ENCODE results near the gene OGFOD3.

The OGFOD3 gene

DNA sequence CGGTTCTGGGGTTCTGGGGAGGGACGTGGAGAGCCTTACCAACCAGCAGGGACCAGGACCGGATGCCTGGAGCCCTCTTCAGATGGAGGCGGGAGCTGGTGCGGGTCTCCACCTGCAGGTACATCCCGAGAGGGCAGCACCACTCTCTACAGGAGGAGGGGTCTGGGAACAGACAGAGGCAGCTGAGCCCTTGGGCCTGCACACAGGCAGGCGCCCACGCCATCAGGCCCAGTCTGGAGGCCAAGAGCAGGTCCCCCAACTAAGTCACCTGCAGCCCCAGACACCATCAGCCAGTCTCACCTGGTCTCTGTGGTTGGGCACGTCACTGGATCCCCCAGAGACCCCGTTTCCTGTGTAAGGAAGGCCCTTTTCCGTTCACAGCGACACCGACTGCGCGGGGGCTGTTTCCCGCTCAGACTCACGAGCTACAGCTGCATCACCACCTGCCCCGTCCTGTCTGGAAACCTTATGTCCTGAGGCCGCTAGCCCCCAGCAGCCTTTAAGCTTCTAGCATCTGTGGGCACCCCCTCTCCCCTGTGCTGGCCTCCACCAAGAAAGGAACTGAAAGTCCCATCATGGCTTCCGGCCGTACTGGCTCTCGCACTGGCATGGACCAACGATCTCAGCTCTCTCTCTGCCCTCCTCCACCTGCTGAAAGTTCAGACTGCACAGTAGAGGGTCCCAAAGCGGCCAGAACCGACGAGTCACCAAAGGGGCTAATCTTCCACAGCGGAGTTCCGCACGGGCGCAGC is 30.9 kb upstream of the OGFOD3 start:
- peak overlapping the region; percentile 97 for H3K27ac ChIP-seq (ENCODE audit: low read length)

DNA sequence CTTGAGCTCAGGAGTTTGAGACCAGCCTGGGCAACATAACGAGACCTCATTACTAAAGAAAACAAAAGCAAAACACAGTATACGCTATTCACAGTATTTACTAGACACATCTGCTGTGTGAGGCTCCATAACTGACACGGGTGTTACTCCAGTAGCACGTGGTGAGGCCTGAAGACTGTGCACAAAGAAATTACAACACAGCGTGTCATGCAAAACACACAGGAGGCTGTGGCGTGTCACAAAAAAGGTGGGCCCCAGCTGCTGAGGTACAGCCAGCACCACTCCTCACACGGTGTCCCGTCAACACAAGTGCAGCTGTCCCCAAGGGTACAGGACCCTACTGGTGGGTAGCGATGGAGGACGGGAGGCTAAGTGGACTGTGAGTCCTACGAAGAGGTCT is 29.5 kb upstream of the OGFOD3 start:
- H3K79me2 ChIP-seq (ENCODE audit: low read length): peaks cover 44% of the 10 kb centered on the region
- peaks cover 20% of the 10 kb centered on the region for H3K4me1 ChIP-seq (ENCODE audit: low read length)
- H3K27ac ChIP-seq (ENCODE audit: low read length): peak overlapping the region; percentile 20; the same call in 1 of the 2 replicates
- no peak overlapping the region for H3K4me3 ChIP-seq (ENCODE audit: low read length)
- H2AFZ ChIP-seq (ENCODE audit: low read depth, low read length): no peak overlapping the region
- no peaks in the 10 kb centered on the region for H3K9me3 ChIP-seq (ENCODE audit: insufficient read depth, low read length)
- no peaks in the 10 kb centered on the region for H3K27me3 ChIP-seq (ENCODE audit: low read depth, low read length)
- H4K20me1 ChIP-seq (ENCODE audit: insufficient read depth, low read length): peaks cover 34% of the 10 kb centered on the region
- H3K36me3 ChIP-seq (replicated peaks; ENCODE audit: low read depth, low read length): peaks cover 47% of the 10 kb centered on the region
- TF ChIP-seq, protein P1, sequence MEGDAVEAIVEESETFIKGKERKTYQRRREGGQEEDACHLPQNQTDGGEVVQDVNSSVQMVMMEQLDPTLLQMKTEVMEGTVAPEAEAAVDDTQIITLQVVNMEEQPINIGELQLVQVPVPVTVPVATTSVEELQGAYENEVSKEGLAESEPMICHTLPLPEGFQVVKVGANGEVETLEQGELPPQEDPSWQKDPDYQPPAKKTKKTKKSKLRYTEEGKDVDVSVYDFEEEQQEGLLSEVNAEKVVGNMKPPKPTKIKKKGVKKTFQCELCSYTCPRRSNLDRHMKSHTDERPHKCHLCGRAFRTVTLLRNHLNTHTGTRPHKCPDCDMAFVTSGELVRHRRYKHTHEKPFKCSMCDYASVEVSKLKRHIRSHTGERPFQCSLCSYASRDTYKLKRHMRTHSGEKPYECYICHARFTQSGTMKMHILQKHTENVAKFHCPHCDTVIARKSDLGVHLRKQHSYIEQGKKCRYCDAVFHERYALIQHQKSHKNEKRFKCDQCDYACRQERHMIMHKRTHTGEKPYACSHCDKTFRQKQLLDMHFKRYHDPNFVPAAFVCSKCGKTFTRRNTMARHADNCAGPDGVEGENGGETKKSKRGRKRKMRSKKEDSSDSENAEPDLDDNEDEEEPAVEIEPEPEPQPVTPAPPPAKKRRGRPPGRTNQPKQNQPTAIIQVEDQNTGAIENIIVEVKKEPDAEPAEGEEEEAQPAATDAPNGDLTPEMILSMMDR (IDR thresholded peaks at IDR 0.05; ENCODE audit: low read depth, low read length): no peak
- no peak for TF ChIP-seq EZH2phosphoT487 (IDR thresholded peaks at IDR 0.05; ENCODE audit: low read depth)
- no peak overlapping the region for H3K4me2 ChIP-seq (ENCODE audit: low read length)
- H3K9ac ChIP-seq (ENCODE audit: low read length): no peak overlapping the region

More for the DNA sequence above, 30.9 kb upstream of the OGFOD3 start:
- TF ChIP-seq EZH2phosphoT487 (IDR thresholded peaks at IDR 0.05; ENCODE audit: low read depth): no peak
- TF ChIP-seq, protein P1 (IDR thresholded peaks at IDR 0.05; ENCODE audit: low read depth, low read length): no peak
- H3K79me2 ChIP-seq (ENCODE audit: low read length): peaks cover 44% of the 10 kb centered on the region
- peaks cover 38% of the 10 kb centered on the region for H3K36me3 ChIP-seq (replicated peaks; ENCODE audit: low read depth, low read length)
- H3K9ac ChIP-seq (ENCODE audit: low read length): peak overlapping the region; percentile 89
- H3K4me2 ChIP-seq (ENCODE audit: low read length): peak overlapping the region; percentile 100
- H3K27me3 ChIP-seq (ENCODE audit: low read depth, low read length): no peaks in the 10 kb centered on the region
- no peak overlapping the region for H2AFZ ChIP-seq (ENCODE audit: low read depth, low read length)
- H3K4me1 ChIP-seq (ENCODE audit: low read length): peaks cover 20% of the 10 kb centered on the region
- H3K4me3 ChIP-seq (ENCODE audit: low read length): peak overlapping the region; percentile 81
- H4K20me1 ChIP-seq (ENCODE audit: insufficient read depth, low read length): peaks cover 26% of the 10 kb centered on the region
- H3K9me3 ChIP-seq (ENCODE audit: insufficient read depth, low read length): no peaks in the 10 kb centered on the region

DNA sequence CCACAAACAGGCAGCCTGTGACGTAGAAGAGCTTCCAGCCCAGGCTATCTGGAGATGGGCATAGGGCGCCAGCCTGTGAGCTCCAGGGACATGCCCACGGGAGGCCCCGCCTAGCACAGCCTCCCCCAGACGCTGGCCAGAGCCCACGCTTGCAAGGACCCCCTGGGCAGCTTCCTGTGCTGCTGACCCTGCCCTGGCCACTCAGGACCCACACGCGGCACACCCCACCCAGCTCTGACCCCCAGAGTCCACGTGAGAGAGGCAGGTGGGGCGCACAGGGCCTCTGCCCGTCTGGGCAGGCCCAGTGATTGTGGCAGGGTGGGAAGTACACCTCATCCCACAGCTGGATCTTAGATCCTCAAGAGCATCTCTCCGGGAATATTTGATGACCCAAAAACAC is 28.3 kb upstream of the OGFOD3 start:
- Histone ChIP-seq H2AFZ (ENCODE audit: low read depth, low read length) (no peak overlapping the region), H3K36me3 (replicated peaks; ENCODE audit: low read depth, low read length) (peaks cover 58% of the 10 kb centered on the region), H3K4me1 (ENCODE audit: low read length) (peaks cover 20% of the 10 kb centered on the region), H3K27ac (ENCODE audit: low read length) (no peak overlapping the region), H3K4me3 (ENCODE audit: low read length) (no peak overlapping the region), H3K9me3 (ENCODE audit: insufficient read depth, low read length) (no peaks in the 10 kb centered on the region), H4K20me1 (ENCODE audit: insufficient read depth, low read length) (peaks cover 46% of the 10 kb centered on the region), H3K9ac (ENCODE audit: low read length) (no peak overlapping the region), H3K4me2 (ENCODE audit: low read length) (no peak overlapping the region), H3K27me3 (ENCODE audit: low read depth, low read length) (no peaks in the 10 kb centered on the region), H3K79me2 (ENCODE audit: low read length) (peaks cover 44% of the 10 kb centered on the region)
- TF ChIP-seq EZH2phosphoT487 (IDR thresholded peaks at IDR 0.05; ENCODE audit: low read depth): no peak
- TF ChIP-seq, protein P1 (IDR thresholded peaks at IDR 0.05; ENCODE audit: low read depth, low read length): no peak

DNA sequence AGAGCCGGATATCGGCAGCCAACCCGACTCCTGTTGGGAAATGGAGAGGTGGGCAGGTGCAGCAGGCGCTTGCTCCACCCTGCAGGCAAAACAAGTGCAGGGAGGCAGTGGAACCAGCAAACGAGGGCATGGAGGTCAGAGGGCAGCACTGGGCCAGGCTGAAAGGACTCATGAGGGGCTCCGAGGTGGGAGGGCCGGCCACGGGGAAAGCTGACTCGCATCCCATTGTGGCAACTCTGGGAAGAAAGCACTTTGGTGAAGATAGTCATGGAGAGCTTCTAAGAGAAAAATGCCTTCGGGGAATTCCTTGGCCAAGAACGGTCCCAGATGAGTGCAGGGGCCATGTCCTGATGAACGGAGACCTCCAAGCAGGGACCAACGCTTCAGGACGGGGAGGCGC is 27.7 kb upstream of the OGFOD3 start:
- H3K9ac ChIP-seq (ENCODE audit: low read length): no peak overlapping the region
- no peaks in the 10 kb centered on the region for H3K27me3 ChIP-seq (ENCODE audit: low read depth, low read length)
- H3K4me2 ChIP-seq (ENCODE audit: low read length): no peak overlapping the region
- peaks cover 47% of the 10 kb centered on the region for H4K20me1 ChIP-seq (ENCODE audit: insufficient read depth, low read length)
- H3K36me3 ChIP-seq (replicated peaks; ENCODE audit: low read depth, low read length): peaks cover 58% of the 10 kb centered on the region
- TF ChIP-seq EZH2phosphoT487 (IDR thresholded peaks at IDR 0.05; ENCODE audit: low read depth): no peak
- TF ChIP-seq, protein P1 (IDR thresholded peaks at IDR 0.05; ENCODE audit: low read depth, low read length): no peak
- peaks cover 44% of the 10 kb centered on the region for H3K79me2 ChIP-seq (ENCODE audit: low read length)
- no peak overlapping the region for H2AFZ ChIP-seq (ENCODE audit: low read depth, low read length)
- no peak overlapping the region for H3K27ac ChIP-seq (ENCODE audit: low read length)
- H3K4me1 ChIP-seq (ENCODE audit: low read length): peaks cover 17% of the 10 kb centered on the region
- H3K9me3 ChIP-seq (ENCODE audit: insufficient read depth, low read length): no peaks in the 10 kb centered on the region
- no peak overlapping the region for H3K4me3 ChIP-seq (ENCODE audit: low read length)
